Stimulated activated CD4-positive, alpha-beta T cell treated with anti-CD3 and anti-CD28 coated beads, TNF-alpha, amount 100 ng/mL, for 48 hours (primary cell): Measurements from ENCODE around the gene BAIAP2L1.
"Not testable (repeated sequence)": the region's sequence is repeated elsewhere in the genome, so short reads cannot be mapped to it uniquely, and the experiment has no call there.

Experiments
- DNase-seq, 3 donors: peaks; one replicate each; pipeline ENCODE4 v3.0.0-alpha.2; 2020; ENCODE audit warnings: low read depth in 3 of 3

The BAIAP2L1 gene, protein sequence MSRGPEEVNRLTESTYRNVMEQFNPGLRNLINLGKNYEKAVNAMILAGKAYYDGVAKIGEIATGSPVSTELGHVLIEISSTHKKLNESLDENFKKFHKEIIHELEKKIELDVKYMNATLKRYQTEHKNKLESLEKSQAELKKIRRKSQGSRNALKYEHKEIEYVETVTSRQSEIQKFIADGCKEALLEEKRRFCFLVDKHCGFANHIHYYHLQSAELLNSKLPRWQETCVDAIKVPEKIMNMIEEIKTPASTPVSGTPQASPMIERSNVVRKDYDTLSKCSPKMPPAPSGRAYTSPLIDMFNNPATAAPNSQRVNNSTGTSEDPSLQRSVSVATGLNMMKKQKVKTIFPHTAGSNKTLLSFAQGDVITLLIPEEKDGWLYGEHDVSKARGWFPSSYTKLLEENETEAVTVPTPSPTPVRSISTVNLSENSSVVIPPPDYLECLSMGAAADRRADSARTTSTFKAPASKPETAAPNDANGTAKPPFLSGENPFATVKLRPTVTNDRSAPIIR

DNA sequence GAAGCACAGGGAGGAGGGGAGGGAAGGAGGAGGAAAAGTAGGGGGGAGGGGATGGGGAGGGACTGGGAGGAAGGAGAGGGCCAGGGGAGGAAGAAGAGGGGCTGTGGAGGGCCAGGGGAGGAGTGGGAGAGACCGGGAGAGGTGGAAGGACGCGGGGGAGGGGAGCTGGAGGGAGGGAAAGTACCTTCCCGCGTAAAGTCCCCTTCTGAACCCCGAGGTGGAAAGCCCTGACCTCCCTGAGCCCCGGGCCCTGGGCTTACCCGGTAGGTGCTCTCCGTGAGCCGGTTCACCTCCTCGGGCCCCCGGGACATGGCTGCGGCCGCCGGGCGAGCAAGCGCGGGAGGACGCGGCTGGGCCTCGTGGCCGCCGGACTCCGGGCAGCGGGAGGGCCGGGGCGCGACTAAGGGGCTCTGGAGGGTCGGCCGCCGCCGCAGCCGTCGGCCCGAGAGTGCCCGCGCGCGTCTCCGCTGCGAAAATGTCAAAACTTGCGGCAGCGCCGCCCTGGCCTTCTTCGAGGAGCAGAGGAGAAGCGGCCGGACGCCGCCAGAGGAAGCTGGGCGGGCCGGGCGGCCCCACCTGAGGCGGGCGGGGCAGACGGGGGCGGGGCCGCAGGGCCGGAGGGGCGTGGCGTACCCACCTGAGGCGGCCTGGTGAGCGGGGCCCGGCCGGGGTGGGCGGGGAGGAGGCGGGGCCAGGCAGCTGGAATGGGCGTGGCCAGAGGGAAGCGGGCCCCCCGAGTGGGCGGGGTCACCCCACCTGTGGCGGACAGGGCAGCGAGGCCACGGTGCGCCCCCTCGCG lies at the start of gene BAIAP2L1:
Gene BAIAP2L1, minus strand, starts transcription at position 549 of the 799 bp plus-strand sequence. Its CDS starts 238 bp downstream, at position 311.
- peak; percentile 63 to 81 (median 77) for DNase-seq

DNA sequence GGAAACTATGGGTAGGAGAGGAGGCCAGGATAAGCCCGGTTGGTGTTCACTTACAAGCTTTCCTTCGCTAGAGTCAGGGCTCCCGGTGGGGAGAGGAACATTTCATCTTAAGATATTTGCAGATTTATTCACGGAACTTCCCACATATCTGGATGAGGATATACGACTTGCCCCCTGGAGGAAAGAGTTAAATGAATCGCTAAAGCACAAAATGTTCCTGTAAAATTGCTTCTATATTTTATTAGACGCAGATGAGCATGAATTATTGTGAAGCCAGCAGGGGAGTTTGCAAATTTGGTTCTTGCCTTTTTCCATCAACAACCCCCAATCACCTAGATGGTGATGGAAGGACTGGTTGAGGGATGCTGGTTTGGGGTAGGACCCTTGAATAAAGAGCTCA lies 47.9 kb upstream of the BAIAP2L1 start:
- DNase-seq = no peak

DNA sequence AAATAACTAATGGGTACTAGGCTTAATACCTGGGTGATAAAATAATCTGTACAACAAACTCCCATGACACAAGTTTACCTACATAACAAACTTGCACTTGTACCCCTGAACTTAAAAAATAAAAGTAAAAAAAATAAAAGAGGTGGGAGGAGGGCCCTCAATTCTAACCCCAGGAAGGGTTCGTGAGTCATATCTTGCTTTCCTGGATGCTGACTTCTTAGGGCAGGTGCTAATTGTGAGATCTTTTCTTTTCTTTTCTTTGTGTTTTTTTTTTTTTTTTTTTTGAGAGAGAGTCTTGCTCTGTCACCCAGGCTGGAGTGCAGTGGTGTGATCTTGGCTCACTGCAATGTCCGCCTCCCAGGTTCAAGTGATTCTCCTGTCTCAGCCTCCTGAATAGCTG lies 40.1 kb upstream of the BAIAP2L1 start:
- DNase-seq = not testable (repeated sequence)

DNA sequence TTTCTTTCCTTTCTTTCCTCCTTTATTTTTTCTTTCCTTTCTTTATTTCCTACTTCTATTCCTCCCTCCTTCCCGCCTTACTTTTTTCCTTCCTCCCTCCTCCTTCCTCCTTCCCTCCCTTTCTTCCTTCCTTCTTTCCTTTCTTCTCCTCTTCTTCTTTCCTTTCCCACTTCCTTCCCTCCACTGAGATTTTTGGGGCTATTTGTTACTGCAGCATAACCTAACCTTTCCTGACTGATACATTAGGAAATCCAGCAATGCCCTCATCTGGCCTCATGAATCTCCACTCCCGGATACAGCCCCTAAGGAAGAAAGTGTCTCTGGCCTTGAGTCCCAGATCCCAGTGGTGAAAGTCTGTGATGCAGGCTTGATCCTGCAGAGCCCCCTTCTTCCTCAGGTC lies 38.6 kb upstream of the BAIAP2L1 start:
- DNase-seq = no peak

DNA sequence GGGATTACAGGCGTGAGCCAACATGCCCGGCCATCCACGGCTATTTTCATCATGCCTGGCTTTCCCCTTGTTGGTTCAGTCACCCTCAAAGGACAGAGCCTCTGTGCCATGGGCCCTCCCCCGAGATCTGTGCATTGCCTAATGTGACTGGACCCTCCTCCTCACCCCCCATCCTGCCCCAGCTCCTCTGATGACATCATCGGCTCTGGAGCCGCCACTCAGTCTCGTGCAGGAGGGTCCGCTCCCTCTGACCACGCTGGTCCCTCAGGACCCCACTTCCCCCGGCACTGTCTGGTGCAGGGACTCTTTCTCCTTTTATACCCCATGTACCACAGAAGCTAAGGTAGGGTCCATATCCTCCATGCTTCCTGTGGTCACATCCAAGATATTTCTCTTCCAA lies 33.2 kb upstream of the BAIAP2L1 start:
- no peak for DNase-seq

DNA sequence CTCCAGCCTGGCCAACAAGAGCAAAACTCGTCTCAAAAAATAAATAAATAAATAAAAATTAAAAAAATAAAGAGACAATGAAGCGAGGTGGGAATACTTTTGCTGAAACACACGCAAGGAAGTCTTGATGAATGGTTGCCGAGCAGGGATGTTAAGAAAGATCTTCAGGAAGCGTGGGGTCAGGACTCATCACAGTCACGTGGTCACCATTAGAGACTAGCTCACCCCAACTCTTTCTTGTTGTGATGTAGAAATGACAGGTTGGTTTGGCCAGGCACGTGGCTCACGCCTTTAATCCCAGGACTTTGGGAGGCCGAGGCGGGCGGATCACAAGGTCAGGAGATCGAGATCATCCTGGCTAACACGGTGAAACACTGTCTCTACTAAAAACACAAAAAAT lies 28.9 kb upstream of the BAIAP2L1 start:
- no peak for DNase-seq

DNA sequence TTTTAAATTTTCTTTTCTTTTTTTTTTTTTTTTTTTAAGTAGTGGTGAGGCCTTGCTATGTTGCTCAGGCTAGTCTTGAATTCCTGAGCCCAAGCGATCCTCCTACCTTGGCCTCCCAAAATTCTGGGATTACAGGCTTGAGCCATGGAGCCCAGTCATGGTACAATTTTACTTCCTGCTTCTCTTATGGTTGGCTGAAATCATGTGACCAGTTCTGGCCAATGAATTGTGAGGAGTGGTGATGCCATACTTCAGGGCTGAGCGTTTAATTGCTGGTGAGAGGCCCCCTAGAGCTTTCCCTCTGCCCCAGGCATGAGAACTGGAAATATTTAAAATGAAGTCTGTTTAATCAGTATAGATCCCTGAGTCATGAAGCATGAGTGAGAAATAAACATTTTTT lies 22.2 kb upstream of the BAIAP2L1 start:
- no peak for DNase-seq

DNA sequence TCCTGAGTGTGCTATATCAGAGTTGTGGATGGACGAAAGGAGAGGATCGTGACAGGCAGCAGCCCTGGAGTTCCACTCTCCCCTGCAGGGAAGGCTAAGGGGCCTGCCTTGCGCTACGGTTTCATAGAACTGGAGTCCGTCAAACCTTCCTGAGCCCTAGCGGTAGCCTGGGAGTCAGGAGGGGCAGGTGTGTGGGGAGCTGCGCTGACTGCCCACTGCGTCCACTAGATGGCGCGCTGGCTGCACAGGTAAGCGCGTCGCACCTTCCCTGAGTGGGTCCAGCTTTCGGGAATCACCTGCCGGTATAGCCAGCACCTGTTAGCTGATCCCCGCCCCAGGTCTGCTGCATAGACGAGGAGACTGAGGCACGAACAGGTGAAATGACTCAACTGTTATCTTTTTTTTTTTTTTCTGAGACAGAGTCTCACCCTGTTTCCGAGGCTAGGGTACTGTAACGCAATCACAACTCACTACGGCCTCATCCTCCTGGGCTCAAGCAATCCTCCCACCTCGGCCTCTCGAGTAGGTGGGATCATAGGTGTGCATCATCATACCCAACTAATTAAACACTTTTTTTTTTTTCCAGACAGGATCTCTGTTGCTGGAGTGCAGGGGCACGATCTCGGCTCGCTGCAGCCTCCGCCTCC lies 20.2 kb upstream of the BAIAP2L1 start:
- peak; percentile 24 to 64 (median 48) for DNase-seq

DNA sequence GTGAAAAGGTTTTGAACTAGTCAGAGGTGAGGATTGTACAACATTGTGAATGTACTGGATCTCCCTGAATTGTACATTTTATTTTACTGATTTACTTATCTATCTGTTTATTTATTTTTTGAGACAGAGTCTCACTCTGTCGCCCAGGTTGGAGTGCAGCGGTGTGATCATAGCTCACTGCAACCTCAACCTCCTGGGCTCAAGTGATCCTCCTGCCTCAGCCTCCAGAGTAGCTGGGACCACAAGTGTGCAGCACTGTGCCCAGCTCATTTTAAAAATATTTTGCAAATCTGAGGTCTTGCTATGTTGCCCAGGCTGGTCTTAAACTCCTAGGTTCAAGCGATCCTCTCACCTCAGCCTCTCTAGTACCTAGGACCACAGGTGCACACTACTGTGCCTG lies 19.1 kb upstream of the BAIAP2L1 start:
- DNase-seq = not testable (repeated sequence)

DNA sequence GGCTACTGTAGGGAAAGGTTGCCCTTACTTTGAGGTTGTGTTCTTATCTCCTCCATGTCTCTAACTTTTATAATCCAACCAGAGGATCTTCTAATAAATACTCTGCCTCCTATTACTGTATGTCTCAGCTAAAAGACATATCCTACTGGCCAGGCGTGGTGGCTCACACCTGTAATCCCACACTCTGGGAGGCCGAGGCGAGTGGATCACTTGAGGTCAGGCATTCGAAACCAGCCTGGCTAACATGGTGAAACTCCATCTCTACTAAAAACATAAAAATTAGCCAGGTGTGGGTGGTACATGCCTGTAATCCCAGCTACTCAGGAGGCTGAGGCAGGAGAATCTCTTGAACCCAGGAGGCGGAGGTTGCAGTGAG lies 18.4 kb upstream of the BAIAP2L1 start:
- not testable (repeated sequence) for DNase-seq

DNA sequence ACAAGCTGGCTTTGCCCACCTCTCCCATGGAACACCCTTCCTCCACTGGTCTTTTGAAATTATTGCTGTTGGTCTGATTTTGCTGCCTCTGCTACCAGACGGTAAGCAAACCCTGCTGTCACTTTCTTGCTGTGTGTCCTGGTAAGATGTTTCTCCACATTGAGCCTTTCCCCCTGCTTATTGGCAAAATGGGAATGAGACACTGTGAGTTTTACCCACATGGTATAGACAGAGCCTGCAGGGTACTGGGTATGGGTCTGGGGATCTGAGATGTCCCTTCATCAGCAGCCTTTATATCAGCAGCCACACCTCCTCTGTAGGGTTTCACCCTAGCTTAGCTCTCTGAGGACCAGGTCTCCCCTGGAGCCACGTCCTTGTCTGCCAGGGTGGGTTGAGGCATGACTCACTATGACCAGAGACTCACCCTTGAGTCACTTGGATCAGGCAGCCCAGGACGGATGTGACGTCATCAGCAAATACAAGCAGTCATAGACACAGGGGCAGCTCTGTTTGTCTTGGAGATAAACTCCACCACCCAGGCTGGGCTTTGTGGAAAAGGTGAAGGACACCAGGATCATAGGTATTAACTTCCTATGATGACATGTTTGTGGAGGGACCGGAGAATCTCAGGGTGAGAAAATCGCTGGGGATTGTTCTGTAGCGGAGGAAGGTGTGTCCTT lies 17.9 kb upstream of the BAIAP2L1 start:
- DNase-seq = peak; percentile 20 to 37 (median 25)

DNA sequence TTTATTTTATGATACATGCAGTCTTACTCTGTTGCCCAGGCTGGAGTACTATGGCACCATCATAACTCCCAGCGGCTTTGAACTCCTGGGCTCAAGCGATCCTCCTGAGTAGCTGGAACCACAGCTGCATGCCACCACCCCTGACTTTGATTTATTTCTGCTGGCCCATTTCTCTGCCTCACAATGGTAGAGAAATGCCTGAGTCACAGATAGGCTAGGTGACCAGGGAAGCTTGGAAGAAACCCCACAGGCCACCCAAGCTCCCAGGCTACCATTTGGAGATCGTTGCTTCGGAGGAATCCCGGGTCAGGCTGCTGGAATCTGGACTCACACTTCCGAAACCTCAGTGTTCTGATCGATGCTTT lies 17.4 kb upstream of the BAIAP2L1 start:
- no peak for DNase-seq

DNA sequence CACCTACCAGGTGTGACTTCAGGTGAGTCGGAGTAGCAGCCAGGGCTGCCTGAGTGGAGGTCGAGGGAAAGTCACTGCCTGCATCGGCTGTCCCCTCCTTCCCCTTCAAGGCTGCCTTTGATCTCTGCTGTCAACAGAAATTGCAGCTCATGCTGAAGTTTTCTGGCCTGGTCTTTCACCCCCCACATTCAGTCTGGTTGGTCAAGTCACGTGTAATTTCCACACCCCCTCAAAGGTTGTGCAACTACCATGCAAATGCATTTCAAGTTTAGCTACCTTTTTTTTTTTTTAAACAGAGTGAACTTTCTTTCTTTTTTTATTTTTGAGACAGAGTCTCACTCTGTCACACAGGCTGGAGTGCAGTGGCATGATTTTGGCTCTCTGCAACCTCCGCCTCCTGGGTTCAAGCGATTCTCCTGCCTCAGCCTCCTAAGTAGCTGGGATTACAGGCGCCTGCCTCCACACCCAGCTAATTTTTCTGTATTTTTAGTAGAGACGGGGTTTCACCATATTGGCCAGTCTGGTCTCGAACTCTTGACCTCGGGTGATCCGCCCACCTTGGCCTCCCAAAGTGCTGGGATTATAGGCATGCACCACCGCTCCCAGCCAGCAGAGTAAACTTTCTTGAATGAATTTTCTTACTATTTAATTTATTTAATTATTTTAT lies 16.8 kb upstream of the BAIAP2L1 start:
- DNase-seq = not testable (repeated sequence)

DNA sequence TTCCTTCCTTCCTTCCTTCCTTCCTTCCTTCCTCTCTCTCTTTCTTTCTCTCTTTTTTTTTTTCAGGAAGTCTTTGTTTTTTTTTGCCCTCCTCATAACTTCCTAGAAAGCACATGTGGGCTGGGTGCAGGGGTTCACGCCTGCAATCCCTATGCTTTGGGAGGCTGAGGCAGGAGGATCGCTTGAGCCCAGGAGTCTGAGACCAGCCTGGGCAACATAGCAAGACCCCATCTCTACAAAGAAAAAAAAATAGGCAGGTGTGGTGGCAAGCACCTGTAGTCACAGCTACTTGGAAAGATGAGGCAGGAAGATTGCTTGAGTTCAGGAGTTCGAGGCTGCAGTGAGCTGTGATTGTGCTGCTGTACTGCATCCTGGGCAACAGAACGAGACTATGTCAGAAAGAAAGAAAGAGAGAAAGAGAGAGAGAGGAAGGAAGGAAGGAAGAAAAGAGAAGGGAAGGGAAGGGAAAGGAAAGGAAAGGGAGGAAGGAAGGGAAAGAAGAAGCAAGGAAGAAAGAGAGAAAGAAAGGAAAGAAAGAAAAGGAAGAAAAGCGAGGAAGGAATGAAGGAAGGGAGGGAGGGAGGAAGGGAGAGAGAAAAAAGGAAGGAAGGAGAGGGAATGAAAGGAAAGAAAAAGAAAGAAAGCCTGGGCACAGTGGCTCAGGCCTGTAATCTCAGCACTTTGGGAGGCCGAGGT lies 13.5 kb upstream of the BAIAP2L1 start:
- DNase-seq = no peak

DNA sequence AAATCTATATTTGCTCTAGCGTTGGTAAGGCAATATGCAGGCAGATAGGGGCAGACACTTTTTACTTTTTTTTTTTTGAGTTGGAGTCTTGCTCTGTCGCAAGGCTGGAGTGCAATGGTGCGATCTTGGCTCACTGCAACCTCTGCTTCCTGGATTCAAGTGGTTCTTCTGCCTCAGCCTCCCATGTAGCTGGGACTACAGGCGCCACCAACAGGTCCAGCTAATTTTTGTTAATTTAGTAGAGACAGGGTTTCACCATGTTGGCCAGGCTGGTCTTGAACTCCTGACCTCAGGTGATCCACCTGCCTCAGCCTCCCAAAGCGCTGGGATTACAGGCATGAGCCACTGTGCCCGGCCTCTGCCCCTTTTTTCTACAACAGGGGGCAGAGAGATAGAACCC lies 12.8 kb upstream of the BAIAP2L1 start:
- not testable (repeated sequence) for DNase-seq

DNA sequence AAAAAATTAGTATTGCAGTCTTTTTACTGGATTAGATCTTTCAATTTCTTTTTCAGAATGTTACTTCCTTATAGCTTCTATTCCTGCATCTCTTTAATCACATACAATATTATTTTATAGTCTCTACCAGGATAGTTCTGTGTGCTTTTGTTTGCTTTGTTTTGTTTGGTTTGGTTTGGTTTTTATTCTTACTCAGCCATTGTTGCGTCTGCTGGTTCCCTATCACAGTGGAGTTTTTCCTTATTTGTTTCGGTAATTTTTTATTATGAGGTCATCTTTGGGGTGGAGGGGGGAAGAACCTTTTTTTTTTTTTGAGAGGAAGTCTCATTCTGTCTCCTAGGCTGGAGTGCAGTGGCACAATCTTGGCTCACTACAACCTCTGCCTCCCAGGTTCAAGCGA lies 9.0 kb upstream of the BAIAP2L1 start:
- no peak for DNase-seq

DNA sequence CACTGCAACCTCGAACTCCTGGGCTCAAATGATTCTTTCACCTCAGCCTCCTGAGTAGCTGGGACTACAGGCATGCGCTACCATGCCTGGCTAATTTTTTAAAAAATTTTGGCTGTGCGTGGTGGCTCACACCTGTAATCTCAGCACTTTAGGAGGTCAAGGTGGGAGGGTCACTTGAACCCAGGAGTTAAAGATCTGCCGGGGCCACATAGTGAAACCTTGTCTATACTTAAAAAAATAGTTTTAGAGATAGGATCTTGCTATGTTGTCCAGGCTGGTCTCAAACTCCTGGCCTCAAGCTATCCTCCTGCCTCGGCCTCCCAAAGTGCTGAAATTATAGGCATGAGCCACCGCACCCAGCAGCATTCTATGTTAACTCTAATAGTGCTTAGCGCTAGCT lies 7.3 kb upstream of the BAIAP2L1 start:
- not testable (repeated sequence) for DNase-seq

DNA sequence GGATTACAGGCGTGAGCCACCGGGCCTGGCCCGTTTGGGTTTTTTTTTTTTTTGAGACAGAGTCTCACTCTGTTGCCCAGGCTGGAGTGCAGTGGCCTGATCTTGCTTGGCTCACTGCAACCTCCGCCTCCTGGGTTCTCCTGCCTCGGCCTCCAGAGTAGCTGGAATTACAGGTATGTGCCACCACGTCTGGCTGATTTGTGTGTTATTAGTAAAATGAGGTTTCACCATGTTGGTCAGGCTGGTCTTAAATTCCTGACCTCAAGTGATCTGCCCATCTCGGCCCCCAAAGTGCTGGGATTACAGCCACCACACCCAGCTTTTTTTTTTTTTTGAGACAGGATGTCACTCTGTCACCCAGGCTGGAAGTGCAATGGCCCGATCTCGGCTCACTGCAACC lies 5.9 kb upstream of the BAIAP2L1 start:
- no peak for DNase-seq

DNA sequence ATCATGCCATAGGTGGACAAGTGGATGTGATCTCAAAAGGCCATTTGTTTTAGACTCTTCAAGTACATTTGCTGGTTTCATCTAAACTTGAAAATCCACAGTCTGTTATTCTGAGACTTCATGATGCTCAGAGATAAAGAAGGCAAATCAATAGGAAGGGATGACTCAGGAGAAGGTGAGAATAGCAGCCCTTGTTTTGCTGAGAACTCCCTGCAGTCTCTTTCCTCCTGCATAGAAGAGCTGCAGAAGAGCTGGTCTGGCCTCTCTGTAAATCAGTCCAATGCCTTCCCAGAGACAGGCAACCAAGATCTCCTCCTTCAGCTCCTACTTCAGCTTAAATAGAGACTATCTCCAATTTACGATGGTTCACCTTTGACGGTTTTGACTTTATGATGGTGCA lies 4.0 kb upstream of the BAIAP2L1 start:
- DNase-seq = no peak

DNA sequence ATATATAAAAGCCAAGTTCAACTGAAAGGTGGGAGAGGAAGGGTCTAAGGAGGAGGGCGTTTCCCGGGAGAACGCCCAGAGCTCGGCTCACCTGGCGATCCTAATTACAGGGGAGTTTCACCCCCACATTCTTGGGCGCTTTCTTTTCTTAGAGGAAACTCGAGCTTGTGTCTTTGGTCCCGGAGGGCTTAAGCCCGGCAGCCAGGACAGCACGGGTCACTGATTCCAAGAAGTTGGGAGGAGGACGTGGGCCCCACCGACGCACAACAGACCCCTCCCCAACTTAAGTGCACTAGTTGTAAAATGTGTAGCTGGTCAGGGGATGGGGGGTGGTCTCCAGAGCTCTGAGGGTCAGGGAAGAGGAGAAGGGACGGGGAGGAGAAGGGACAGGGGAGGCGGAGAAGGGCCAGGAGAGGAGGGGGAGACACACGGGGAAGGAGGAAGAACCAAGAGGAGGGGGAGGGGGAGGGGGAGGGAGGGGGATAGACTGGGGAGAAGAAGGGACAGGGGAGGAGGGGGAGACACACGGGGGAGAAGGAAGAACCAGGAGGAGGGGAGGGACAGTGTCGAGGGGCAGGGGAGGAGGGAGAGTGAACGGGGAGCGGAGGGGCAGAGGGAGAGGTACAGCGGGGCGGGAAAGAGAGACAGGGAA lies 874 bp downstream of the BAIAP2L1 start:
- DNase-seq = no peak
